Choroid plexus epithelial cell (primary cell): ENCODE measurements around the gene SMC3.

Experiments used
- DNase-seq: peaks from one replicate; pipeline ENCODE4 v3.0.0-alpha.2; 2010; ENCODE audit warnings: low read depth
- H3K4me3 ChIP-seq: 2 replicates; pipeline ENCODE4 v1.5.1; 2011; ENCODE audit warnings: low read depth, mild to moderate bottlenecking, control low read depth, low read length, moderate library complexity
- TF ChIP-seq, protein P1 (sequence below): conservative IDR thresholded peaks from 2 replicates; pipeline ENCODE4 v1.5.1; 2011; ENCODE audit warnings: low read depth, mild to moderate bottlenecking, control low read depth, inconsistent platforms, low read length, moderate library complexity

The SMC3 gene

DNA sequence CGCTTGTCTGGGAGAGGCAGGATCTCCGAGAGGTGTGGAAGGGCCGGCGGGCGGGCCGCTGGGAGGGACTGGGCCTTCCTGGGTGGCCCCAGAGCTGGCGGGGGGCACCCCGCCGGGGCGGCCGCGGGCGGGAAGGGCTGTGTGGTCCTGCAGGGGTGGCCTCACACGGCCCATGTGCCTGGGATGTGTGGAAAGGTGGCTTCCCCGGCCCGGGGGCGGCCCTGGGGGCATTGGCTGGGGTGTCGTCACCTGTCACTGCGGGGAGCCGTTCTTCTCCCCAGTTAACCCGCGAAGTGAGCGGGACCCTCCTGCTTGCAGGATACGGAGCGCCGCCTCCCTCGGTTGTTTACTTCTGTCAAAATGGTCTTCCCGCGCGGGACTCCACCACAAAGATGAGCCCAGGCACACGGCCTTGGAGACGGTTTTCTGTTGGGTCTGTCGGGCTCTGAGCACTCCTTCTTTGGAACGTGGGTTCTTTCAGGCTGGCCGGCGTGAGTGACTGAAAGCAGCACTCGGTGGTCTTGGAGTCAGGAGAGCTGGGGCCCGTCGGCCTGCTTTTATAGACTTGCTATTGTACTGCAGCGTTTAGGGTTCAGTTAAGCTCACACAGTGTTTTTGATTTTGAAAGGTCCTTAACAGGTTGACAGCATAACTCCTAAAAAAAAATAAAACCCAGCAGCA lies 700 bp downstream of the SMC3 start:
- peak overlapping the region; percentile 93 for H3K4me3 ChIP-seq
- TF ChIP-seq, protein P1, sequence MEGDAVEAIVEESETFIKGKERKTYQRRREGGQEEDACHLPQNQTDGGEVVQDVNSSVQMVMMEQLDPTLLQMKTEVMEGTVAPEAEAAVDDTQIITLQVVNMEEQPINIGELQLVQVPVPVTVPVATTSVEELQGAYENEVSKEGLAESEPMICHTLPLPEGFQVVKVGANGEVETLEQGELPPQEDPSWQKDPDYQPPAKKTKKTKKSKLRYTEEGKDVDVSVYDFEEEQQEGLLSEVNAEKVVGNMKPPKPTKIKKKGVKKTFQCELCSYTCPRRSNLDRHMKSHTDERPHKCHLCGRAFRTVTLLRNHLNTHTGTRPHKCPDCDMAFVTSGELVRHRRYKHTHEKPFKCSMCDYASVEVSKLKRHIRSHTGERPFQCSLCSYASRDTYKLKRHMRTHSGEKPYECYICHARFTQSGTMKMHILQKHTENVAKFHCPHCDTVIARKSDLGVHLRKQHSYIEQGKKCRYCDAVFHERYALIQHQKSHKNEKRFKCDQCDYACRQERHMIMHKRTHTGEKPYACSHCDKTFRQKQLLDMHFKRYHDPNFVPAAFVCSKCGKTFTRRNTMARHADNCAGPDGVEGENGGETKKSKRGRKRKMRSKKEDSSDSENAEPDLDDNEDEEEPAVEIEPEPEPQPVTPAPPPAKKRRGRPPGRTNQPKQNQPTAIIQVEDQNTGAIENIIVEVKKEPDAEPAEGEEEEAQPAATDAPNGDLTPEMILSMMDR = no peak
- peak; percentile 36 for DNase-seq

DNA sequence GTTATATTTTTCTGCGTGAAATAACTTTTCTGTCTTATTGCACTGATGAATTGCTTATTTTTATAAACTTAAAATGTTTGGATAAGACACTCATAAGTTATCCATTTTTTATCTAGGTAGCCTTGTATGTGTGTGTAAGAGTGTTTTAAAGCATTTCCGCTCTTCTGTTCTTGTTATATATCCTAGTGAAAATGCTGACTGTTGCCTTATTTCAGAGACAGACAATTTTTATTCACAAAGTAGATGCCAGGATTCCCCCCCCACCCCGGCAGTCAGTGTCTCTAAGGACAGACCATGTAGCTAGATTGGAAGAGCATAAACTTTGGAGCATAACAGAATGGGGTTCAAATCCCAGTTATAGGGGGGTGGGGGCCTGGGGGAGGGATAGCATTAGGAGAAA lies 1.6 kb downstream of the SMC3 start:
- TF ChIP-seq, protein P1 = no peak
- DNase-seq = no peak
- peak overlapping the region; percentile 93 for H3K4me3 ChIP-seq

DNA sequence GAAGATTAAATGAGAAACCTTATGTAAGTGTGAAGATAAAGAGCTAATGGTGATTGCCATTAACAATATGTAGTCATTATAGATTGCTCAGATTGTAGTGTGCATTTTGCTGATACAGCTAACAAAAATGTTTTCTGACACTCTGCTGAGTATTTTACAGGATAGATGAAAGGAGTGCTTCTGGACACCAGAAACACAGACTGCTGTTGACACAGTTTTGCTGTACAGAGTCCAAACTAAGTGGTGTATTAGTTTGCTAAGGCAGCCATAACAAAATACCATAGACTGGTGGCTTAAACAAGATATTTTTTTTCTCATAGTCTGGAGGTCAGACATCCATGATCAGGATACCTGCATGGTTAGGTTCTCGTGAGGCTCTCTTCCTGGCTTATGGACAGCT lies 2.2 kb downstream of the SMC3 start:
- H3K4me3 ChIP-seq = no peak overlapping the region
- DNase-seq = no peak
- TF ChIP-seq, protein P1 = no peak

DNA sequence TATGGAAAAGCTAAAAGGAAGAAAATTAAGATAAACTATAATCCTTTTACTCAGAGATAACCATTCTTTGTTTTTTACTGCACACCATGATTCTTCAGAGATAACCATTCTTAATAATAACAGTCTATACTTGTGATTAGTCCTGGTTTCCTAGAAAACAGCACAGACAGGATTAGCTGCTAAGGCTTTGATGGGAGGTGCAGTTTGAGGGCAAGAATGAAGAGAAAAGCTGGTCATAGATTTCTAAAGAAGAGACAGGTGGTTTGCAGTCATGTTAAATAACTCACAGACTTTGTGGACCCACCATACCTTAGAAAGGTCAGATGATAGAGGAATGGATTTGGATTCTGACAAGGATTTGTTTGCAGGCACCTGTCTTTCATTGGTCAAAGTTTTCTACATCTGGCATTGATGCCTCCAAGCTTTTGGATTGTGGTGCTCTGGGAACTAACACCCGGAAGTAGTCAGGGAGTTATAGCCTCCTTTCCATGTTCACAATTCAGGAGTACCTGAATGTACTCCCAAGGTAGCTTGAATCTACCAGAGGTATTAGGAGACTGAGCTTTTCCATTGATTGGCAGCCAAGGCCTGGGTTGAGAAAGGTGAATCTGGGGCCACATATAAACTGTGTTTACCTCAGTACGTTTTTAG lies 3.7 kb downstream of the SMC3 start:
- no peak for DNase-seq
- no peak overlapping the region for H3K4me3 ChIP-seq
- TF ChIP-seq, protein P1 = no peak

DNA sequence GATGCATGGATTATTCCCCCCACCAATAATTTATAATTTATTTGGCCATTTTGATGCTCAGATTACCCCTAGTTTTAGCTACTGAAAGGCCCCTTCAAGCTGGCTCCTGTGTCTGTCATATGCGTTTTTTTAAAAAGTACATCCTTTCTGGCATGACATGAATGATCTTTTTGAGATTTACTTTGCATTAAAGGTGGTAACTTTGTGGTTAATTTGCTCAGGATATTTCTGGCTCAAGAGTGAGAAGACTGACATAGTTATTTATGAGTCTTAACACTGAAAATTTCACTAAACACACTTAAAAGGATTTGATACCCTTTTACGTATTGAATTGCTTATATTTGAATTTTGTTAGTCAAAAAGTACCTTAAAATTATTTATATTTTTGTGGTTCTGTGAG lies 5.4 kb downstream of the SMC3 start:
- no peak for DNase-seq
- H3K4me3 ChIP-seq = no peak overlapping the region
- TF ChIP-seq, protein P1 = no peak

DNA sequence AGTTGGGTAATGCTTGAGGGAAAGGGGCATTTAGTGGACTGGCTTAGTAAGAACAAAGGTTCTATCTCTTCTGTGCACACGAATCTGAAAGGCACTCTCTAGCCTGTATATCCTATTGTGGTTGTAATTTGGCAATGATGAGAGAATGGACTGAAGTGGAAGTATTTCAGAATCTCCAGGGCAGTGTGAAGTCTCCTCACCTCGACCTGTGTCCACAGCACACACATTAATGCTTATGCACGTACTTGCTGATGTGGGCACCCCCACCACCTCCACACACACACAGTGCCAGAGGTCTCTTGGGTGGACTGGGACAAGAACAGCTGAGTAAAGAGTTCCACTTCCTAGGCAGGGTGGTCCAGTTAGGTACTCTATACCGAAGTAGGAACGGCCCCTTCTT lies 6.9 kb downstream of the SMC3 start:
- TF ChIP-seq, protein P1 = no peak

DNA sequence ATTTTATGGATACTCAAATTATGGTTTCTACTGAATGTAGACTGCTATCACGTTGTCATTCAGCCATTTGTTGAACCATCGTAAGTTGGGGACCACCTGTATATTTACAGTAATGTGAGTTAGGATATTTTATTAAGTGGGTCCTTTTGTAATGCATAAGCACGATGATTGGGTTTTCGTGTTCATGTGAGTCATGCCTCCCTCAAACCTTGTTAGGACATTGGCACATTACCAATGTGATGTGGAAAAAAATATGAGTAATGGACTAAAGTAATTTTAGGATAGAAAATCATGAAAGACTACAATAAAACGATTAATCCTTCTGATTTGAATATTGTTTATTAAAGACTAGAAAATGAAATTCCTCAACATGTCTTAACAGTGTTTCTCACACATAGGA lies 8.7 kb downstream of the SMC3 start:
- H3K4me3 ChIP-seq = no peak overlapping the region
- TF ChIP-seq, protein P1 = no peak
- DNase-seq = peak; percentile 90

More for the DNA sequence above, 6.9 kb downstream of the SMC3 start:
- no peak overlapping the region for H3K4me3 ChIP-seq
- no peak for DNase-seq
